NCI-H2107 (cell line): Measurements from ENCODE around the gene SKP1.
"Not testable (repeated sequence)": the region's sequence is repeated elsewhere in the genome, so short reads cannot be mapped to it uniquely, and the experiment has no call there.

Experiments
- DNase-seq: peaks from one replicate; lab custom pipeline; 2025; lab: John Stamatoyannopoulos, UW

Gene SKP1

GRCh38 chr5:134176511-134177368, at the start of gene SKP1:
TSS of gene SKP1 (minus strand) at chr5:134176950. CDS start at chr5:134174022, 2,928 bp downstream.
- peak; percentile 56 for DNase-seq

DNA sequence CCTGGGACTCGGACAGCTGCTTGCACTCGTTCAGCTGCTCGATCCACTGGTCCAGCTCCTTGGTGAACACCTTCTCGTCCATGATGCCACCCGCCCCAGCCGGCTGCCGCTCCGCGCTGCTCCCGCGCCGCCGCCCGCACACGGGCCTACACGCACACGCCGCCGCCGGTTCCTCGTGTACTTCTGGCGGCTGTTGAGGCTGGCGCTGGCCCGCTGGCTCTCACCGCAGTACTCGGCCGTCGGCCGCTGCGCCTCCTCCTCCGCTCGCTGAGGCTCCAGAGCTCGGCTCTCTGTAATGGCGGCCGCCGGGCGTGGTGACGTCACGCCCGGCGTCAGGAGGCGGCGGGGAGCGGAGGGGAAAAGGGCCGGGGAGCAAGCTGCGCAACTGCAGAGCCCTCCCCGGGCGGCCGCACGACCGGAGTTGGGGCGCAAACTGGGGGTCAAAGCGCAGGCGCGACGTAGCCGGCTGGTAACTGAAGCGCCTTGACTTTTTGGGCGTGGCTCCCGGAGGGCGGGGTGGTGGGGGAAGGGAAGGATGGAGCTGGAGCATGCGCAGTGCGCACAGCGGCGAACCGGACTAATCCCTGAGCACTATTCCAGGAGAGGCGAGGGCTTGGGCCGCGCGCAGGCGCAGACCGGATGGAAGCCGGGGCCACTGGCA, 49.2 kb upstream of the SKP1 start, which contains the start of gene PPP2CA:
PPP2CA (minus strand) TSS at position 294 of the 661 bp plus-strand sequence; CDS start at position 82, 212 bp downstream.
- peak; percentile 85 for DNase-seq

DNA sequence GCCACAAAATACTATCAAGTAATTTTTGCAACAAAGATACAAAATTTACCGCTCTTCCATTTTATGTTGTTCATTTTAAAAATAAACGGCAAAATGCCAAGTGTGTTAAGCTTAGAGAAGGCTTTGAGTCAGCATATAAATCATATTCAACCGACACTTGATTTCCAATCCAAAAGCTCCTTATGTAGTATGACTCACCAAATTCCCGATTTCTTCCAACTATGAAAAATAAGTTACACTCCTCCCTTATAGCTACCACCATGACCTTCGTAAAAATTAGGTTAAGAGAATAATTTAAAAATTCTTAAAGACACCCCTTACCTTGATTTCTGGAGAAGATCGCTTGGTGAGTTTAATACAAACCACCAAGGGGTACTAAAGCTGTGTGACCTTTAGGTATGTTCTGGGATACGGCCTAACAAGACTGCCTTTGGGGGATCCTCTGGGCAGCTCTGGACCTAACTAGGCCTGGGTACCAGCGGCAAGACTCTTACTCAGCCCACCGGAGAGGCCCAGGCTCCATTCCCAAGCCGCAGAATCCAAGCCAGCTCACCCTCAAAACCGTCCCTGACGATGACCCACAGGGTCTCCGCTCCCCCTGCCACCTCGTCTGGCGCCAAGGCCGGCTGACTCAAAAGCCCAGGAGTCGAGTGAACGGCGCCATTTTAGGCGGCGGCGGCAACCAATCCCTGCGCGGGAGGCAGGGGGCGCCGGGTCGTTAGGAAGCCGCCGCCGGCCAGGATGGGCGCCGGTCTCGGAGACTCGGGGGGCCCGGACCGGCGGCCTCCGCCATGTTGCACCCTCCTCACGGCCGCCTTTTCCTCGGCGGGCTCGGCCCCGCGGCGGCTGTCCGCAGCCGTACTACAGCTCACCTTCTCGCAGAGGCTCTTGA, 48.4 kb upstream of the SKP1 start:
- DNase-seq, result peak; percentile 15

GRCh38 chr5:134223406-134224248, 46.9 kb upstream of the SKP1 start:
- DNase-seq, result no peak

GRCh38 chr5:134221690-134222089, 44.9 kb upstream of the SKP1 start:
- DNase-seq, result not testable (repeated sequence)

- DNase-seq, result no peak
Observed at GRCh38 chr5:134215757-134216156, 39.0 kb upstream of the SKP1 start.

GRCh38 chr5:134211263-134212031, 34.7 kb upstream of the SKP1 start:
- not testable (repeated sequence) for DNase-seq

DNA sequence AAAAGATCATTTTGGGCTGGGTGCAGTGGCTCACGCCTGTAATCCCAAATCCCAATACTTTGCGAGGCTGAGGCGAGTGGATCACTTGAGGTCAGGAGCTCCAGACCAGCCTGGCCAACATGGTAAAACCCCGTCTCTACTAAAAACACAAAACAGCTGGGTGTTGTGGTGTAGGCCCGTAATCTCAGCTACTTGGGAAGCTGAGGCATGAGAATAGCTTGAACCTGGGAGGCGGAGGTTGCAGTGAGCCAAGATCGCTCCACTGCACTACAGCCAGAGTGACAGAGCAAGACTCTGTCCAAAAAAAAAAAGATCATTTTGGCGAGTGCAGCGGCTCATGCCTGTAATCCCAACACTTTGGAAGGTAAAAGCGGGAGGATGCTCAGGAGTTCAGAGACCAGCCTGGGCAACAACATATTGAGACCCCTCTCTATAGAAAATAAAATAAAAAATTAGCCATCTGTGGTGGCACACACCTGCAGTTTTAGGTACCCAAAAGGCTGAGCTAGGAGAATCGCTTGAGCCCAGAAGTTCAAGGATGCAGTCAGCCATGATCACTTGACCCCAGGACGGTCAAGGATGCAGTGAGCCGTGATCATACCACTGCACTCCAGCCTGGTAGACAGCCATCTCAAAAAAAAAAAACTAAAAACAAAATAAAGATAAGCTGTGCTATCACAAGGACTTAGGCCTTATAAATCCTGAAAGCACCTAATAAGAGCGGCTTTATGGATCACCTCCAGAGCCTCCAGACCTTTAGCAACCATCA, 32.9 kb upstream of the SKP1 start:
- no peak for DNase-seq

DNA sequence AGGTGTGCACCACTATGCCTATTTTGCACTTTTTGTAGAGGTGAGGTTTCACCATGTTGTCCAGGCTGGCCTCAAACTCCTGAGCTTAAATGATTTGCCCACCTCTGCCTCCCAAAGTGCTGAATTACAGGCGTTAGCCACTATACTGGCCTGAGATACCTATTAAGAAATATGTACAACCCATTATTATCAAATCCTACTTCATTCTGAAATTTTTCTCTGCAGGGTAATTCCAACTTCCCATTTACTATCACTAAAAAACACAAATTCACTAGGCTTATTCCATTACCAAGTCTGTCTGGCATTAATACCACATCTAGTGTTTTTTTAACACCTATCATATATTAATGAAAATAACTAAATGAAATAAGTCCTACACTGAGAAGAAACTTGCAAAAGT, 30.9 kb upstream of the SKP1 start:
- DNase-seq, result no peak

- no peak for DNase-seq
Observed at GRCh38 chr5:134206627-134207160, 29.9 kb upstream of the SKP1 start.

GRCh38 chr5:134204575-134204974, 27.8 kb upstream of the SKP1 start:
- DNase-seq, result no peak

GRCh38 chr5:134203630-134204029, 26.9 kb upstream of the SKP1 start:
- no peak for DNase-seq

- no peak for DNase-seq
Observed at GRCh38 chr5:134195666-134196065, 18.9 kb upstream of the SKP1 start.

DNA sequence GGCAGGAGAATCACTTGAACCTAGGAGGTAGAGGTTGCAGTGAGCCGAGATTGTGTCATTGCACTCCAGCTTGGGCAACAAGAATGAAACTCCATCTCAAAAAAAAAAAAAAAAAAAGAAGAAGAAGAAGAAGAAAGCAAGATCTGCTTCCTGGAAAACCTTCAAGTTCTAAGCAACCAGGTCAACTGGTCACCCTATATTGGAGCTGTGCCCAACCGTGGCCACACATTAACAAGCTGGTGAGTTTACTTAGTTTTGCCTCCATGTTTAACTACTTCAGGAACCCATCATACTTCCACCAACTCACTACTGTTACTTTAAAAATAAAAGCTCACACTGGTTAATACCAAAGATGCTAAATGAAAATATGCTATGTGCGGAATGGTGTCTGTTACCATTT, 12.3 kb upstream of the SKP1 start:
- DNase-seq, result no peak

GRCh38 chr5:134188092-134188491, 11.3 kb upstream of the SKP1 start:
- DNase-seq, result no peak

DNA sequence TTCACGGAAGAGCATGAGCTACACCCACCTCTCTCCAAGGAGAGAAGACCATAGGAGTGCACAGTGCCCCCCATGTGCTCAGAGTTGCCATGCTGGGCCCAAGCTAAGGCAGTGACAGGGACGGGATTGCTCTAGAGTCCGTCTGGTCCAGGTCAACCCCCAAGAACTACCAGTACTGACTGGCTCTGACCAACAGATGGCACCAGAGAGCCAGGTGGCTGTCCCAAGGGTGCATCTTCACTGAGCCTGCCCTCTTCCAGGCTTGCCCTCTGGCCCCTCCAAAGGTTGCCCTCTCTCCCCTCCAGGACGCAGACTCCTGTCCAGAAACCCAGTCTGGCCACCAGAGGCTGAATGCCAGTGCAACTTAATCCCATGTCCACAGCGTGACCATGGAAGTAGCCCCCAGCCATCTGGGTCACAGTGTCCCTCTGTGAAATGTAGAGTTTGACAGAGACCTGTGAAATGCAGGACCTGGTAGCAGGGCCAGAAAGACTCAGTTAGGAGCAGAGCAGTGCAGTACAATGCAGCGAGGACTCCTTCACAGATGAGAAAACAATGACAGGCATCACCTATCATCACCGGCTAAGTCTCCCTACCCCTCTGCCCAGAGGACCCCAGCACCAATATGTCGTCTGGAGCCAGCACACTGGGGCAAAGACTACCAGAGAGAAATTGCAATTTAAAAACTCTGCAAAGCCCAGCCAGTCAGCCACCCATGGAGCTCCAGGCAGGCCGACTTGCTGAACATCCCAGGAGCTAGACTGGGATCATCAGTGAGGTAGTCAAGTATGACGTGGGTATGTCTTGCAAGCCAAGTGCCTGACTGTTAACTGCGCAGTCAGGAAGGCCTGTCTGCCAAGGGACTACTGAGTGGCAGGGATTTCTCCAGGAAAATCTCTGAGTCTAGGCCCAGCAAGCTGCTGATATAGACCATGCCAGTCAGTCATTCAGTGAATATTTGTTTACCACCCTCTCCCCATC, 7.7 kb upstream of the SKP1 start:
- no peak for DNase-seq

DNA sequence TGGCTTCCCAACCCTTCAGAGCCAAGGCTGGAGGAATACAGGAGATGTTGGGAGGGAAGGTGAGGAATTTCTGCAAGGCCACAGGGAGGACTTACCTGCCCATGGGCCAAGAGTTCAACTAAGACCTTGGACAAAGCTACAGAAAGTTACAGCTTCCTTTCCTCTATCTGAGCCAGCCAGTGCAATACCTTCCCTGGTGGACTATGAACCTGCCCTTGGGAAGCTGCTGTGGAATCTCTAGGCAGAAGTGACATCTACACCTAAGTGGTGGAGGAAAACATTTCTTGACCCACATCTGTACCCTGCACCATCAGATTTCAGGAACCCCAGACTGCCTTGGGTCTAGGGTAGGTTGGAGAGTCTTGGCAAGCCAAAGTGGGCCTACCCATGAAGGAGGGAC, 6.7 kb upstream of the SKP1 start:
- no peak for DNase-seq

- DNase-seq, result no peak
Observed at GRCh38 chr5:134178096-134178419, 1.3 kb upstream of the SKP1 start.
